Upper lobe of left lung (tissue), 6 donors: ENCODE measurements around the gene SLC52A1. TPM values are rescaled to one million over a fixed set of nuclear protein-coding genes. Genes with fewer than 3 reads are reported as not detected.

Source experiments
- ATAC-seq, 2 donors: fragments of 200-7000 bp; cut with Tn5 transposase; one replicate each; pipeline ENCODE4 v1.9.1; 2022; ENCODE audit warnings: mild to moderate bottlenecking in 2 of 2, moderate library complexity in 2 of 2; ENCODE audit not compliant: low FRiP score in 2 of 2
- DNase-seq, 2 donors: peaks; one replicate each; pipeline ENCODE4 v3.0.0-alpha.2; 2019 to 2020
- H3K27ac ChIP-seq, 4 donors: fragments of 200-600 bp; sonication (generic); one replicate each; pipeline ENCODE4 v1.5.1; 2016 to 2019
- H3K27me3 ChIP-seq, 4 donors: fragments of 200-600 bp; sonication (generic); one replicate each; pipeline ENCODE4 v1.5.1; 2017 to 2019
- H3K36me3 ChIP-seq, 4 donors: fragments of 200-600 bp; sonication (generic); one replicate each; pipeline ENCODE4 v1.5.1; 2016 to 2019
- H3K4me1 ChIP-seq, 4 donors: fragments of 200-600 bp; sonication (generic); one replicate each; pipeline ENCODE4 v1.5.1; 2018 to 2019
- H3K4me3 ChIP-seq, 4 donors: fragments of 200-600 bp; sonication (generic); one replicate each; pipeline ENCODE4 v1.5.1; 2017 to 2019; ENCODE audit warnings: mild to moderate bottlenecking in 2 of 4, moderate library complexity in 1 of 4
- H3K9me3 ChIP-seq, 4 donors: fragments of 200-600 bp; sonication (generic); one replicate each; pipeline ENCODE4 v1.5.1; 2018 to 2019
- EP300 ChIP-seq, 4 donors: sonication (generic); formaldehyde crosslinking; IDR thresholded peaks; one replicate each; pipeline ENCODE4 v1.5.1; 2017; ENCODE audit warnings: antibody characterized with exemption in 4 of 4, control low read depth in 2 of 4
- POLR2A ChIP-seq, 4 donors: fragments of 450-650 bp; IDR thresholded peaks; one replicate each; pipeline ENCODE4 v1.5.1; 2016 to 2017; ENCODE audit warnings: antibody characterized with exemption in 4 of 4, mild to moderate bottlenecking in 2 of 4
- POLR2AphosphoS5 ChIP-seq, 2 donors: sonication (generic); formaldehyde crosslinking; IDR thresholded peaks; one replicate each; pipeline ENCODE4 v1.5.1; 2017; ENCODE audit warnings: antibody characterized with exemption in 2 of 2
- WGBS, 2 donors: methylation state at CpG; one replicate each; pipeline ENCODE4 v1.1.5; 2017 to 2018; 5-methylcytosine and 5-hydroxymethylcytosine counted together
- total RNA-seq, 6 donors: library from RNA; depleted of rRNA in 4 of 6; stranded (reverse); fragments of >200 nt in 4 of 6; gene quantifications; one replicate each; pipeline versions ENCODE4 v1.1.0 to v1.2.1, GENCODE V29; 2016 to 2021
- TF ChIP-seq, protein P1 (sequence below), 6 experiments: fragments of 450-650 bp in 4 of 6; fragments of 200-600 bp in 2 of 6; sonication (generic) in 2 of 6; IDR thresholded peaks; one replicate each; pipeline ENCODE4 v1.5.1; 2016 to 2019; ENCODE audit warnings: antibody characterized with exemption in 6 of 6
- donor health status: DM: no; HTN: no; CAD: no; lungs with moderate emphysema.
- donor health status: DM: no; HTN: yes; CAD: no; lungs with severe emphysema.

Gene SLC52A1
- total RNA-seq, 6 donors from 2014 or later: 0.15 to 4.0 (median 0.82) TPM

DNA sequence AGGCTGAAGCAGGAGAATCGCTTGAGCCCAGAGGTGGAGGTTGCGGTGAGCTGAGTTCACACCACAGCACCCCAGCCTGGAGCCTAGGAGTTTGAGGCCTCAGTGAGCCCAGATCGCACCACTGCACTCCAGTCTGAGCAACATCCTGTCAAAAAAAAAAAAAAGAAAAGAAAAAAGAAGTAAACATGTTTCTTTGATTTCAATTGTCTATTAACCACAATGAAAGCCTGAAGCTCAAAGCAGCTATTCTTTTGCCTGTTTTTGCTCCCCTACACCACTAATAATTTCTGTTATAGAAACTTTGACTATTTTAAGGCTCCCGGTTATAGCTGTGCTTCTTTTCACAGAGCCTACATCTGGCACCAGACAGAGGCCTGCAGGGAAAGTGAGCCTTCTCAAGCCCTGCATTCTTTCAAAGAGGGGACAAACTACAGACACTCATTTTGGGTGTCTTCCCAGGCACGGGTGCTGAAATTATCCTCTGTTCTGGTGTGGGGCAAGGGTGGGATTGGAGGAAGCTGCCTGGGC, 14.2 kb upstream of the SLC52A1 start:
- ATAC-seq: no peak
- WGBS, 2 donors: 61 to 67% methylated on average over 4 to 5 of the region's 5 CpGs

GRCh38 chr17:5047446-5047845, 12.2 kb upstream of the SLC52A1 start:
- TF ChIP-seq EP300 (IDR thresholded peaks at IDR 0.05): no peak
- TF ChIP-seq POLR2A (IDR thresholded peaks at IDR 0.05): no peak
- no peak for TF ChIP-seq POLR2AphosphoS5 (IDR thresholded peaks at IDR 0.05)
- TF ChIP-seq, protein P1, sequence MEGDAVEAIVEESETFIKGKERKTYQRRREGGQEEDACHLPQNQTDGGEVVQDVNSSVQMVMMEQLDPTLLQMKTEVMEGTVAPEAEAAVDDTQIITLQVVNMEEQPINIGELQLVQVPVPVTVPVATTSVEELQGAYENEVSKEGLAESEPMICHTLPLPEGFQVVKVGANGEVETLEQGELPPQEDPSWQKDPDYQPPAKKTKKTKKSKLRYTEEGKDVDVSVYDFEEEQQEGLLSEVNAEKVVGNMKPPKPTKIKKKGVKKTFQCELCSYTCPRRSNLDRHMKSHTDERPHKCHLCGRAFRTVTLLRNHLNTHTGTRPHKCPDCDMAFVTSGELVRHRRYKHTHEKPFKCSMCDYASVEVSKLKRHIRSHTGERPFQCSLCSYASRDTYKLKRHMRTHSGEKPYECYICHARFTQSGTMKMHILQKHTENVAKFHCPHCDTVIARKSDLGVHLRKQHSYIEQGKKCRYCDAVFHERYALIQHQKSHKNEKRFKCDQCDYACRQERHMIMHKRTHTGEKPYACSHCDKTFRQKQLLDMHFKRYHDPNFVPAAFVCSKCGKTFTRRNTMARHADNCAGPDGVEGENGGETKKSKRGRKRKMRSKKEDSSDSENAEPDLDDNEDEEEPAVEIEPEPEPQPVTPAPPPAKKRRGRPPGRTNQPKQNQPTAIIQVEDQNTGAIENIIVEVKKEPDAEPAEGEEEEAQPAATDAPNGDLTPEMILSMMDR (IDR thresholded peaks at IDR 0.05): no peak
- WGBS, 2 donors: 42 to 58% methylated on average over 2 of the region's 2 CpGs
- DNase-seq: no peak
- Histone ChIP-seq H3K36me3 (no peaks in the 10 kb centered on the region), H3K4me1 (peaks cover 5 to 9% (median 6%) of the 10 kb centered on the region in 4 donors), H3K4me3 (no peak overlapping the region), H3K27me3 (no peaks in the 10 kb centered on the region), H3K9me3 (no peaks in the 10 kb centered on the region), H3K27ac (no peak overlapping the region)
- no peak for ATAC-seq

More for the DNA sequence above, 14.2 kb upstream of the SLC52A1 start:
- DNase-seq: peak in 1 of 2 donors; percentile 35
- no peaks in the 10 kb centered on the region for H3K36me3 ChIP-seq
- peaks cover 5 to 9% (median 6%) of the 10 kb centered on the region in 4 donors for H3K4me1 ChIP-seq
- H3K27ac ChIP-seq: peak overlapping the region; percentile 44 to 73 (median 58)
- no peaks in the 10 kb centered on the region for H3K9me3 ChIP-seq
- TF ChIP-seq POLR2AphosphoS5 (IDR thresholded peaks at IDR 0.05) (no peak), POLR2A (IDR thresholded peaks at IDR 0.05) (no peak), EP300 (IDR thresholded peaks at IDR 0.05) (no peak)
- TF ChIP-seq, protein P1 (IDR thresholded peaks at IDR 0.05): no peak
- H3K27me3 ChIP-seq: no peaks in the 10 kb centered on the region
- no peak overlapping the region for H3K4me3 ChIP-seq

DNA sequence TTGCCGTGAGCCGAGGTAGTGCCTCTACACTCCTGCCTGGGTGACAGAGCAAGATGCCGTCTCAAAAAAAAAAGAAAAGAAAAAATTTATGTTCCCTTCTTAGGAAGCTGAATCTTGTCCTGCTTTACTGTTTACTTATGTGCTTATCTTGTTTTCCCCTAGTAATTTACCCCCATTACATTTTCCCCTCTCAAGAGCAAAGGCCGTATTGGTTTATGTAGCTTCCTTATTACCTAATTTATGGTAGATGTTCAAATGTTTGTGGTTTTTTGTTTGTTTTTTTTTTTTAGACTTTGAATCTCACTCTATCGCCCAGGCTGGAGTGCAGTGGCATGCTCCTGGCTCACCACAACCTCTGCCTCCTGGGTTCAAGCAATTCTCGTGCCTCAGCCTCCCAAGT, 10.3 kb upstream of the SLC52A1 start:
- 72 to 80% methylated on average over 6 of the region's 6 CpGs for WGBS, 2 donors
- no peak for ATAC-seq
- TF ChIP-seq EP300 (IDR thresholded peaks at IDR 0.05) (no peak), POLR2AphosphoS5 (IDR thresholded peaks at IDR 0.05) (no peak), POLR2A (IDR thresholded peaks at IDR 0.05) (no peak)
- TF ChIP-seq, protein P1 (IDR thresholded peaks at IDR 0.05): no peak

GRCh38 chr17:5044630-5045029, 9.4 kb upstream of the SLC52A1 start:
- H3K27ac ChIP-seq: no peak overlapping the region
- H3K36me3 ChIP-seq: no peaks in the 10 kb centered on the region
- TF ChIP-seq POLR2AphosphoS5 (IDR thresholded peaks at IDR 0.05) (no peak), EP300 (IDR thresholded peaks at IDR 0.05) (no peak), POLR2A (IDR thresholded peaks at IDR 0.05) (no peak)
- TF ChIP-seq, protein P1 (IDR thresholded peaks at IDR 0.05): no peak
- H3K4me3 ChIP-seq: no peak overlapping the region
- DNase-seq (no peak), ATAC-seq (no peak)
- H3K9me3 ChIP-seq: no peaks in the 10 kb centered on the region
- WGBS, 2 donors: 86 to 92% methylated on average over 5 of the region's 5 CpGs
- H3K27me3 ChIP-seq: no peaks in the 10 kb centered on the region
- H3K4me1 ChIP-seq: peaks cover 0 to 4% (median 3%) of the 10 kb centered on the region in 4 donors

More for the DNA sequence above, 10.3 kb upstream of the SLC52A1 start:
- Histone ChIP-seq H3K36me3 (no peaks in the 10 kb centered on the region), H3K27me3 (no peaks in the 10 kb centered on the region), H3K9me3 (no peaks in the 10 kb centered on the region), H3K27ac (no peak overlapping the region), H3K4me1 (peaks cover 5 to 9% (median 6%) of the 10 kb centered on the region in 4 donors), H3K4me3 (no peak overlapping the region)
- no peak for DNase-seq

- DNase-seq (no peak), ATAC-seq (no peak)
- H3K27ac ChIP-seq: no peak overlapping the region
- no peak for TF ChIP-seq EP300 (IDR thresholded peaks at IDR 0.05)
- 100% methylated on average over 1 of the region's 1 CpG for WGBS, 2 donors
- H3K9me3 ChIP-seq: no peaks in the 10 kb centered on the region
- H3K4me3 ChIP-seq: no peak overlapping the region
- no peaks in the 10 kb centered on the region for H3K27me3 ChIP-seq
- no peaks in the 10 kb centered on the region for H3K36me3 ChIP-seq
- H3K4me1 ChIP-seq: no peaks in the 10 kb centered on the region
Measured at GRCh38 chr17:5043524-5043923, 8.3 kb upstream of the SLC52A1 start.
